H54 (cell line): Measurements from ENCODE around the gene ZNF79.
A peak's percentile ranks its signal among the peaks of the same experiment; 100 is the strongest.

Experiments
- DNase-seq: peaks from one replicate; pipeline ENCODE4 v3.0.0; 2011; ENCODE audit warnings: low spot score, mixed read lengths; ENCODE audit not compliant: insufficient read length
- FAIRE-seq: peaks from 3 replicates; lab custom pipeline; 2011; peaks lifted over from hg19 to GRCh38; lab: Jason Lieb, UNC
- POLR2A ChIP-seq: IDR thresholded peaks from 2 replicates; pipeline ENCODE4 v1.6.1; 2011; ENCODE audit warnings: low read depth, mild to moderate bottlenecking, low read length

Gene ZNF79

DNA sequence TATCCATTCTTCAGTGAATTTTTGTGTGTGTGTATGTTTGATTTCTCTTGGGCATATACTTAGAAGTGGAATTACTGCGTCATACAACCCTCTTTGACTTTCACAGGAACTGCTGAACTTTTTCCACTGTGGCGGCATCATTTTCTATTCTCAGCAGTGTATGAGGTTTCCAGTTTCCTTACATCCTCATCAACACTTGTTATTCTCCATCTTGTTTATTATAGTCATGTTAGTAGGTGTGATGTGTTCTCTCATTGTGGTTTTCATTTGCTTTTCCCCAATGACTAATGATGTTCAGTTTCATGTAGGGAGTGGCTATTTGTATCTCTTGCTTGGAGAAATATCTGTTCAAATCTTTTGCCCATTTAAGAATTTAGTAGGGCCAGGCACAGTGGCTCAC, 2.6 kb downstream of the ZNF79 start:
- DNase-seq: no peak
- TF ChIP-seq POLR2A: no peak
- no peak for FAIRE-seq

- FAIRE-seq (no peak), DNase-seq (no peak)
- no peak for TF ChIP-seq POLR2A
Observed at GRCh38 chr9:127428348-127428747, 4.2 kb downstream of the ZNF79 start.

GRCh38 chr9:127430415-127430814, 6.2 kb downstream of the ZNF79 start:
- no peak for DNase-seq
- no peak for FAIRE-seq
- TF ChIP-seq POLR2A: no peak

DNA sequence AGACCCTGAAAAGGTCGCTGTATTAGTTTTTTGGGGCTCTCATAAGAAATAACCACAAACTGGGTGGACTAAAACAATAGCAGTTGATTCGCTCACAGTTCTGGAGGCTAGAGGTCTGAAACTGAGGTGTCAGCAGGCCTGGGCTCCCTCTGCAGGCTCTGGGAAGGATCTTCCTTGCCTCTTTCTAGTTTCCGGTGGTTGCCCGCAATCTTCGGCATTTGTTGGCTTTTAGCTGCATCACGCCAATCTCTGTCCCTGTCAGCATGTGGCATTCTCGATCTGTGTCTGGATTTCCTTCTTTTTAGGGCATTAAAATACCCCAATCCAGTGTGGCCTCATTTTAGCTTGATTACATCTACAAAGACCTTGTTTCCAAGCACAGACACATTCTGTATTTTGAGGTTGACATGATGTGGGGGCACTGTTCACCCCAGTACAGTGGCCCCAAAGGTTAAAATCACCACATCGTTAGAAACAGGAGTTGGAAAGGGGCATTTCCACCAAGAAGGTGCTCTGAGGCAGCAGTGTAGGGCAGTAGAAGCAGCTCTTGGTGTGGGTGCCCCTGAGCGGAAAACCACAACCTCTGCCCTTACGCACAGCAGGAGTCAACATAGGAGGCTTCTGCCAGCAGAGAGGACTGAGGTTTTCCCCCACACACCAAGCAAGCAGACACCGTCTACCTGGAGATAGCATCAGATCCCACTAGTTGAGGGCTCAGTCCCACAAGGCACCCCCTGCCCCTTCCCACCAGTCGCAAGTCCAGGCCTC, 13.5 kb downstream of the ZNF79 start:
- no peak for TF ChIP-seq POLR2A
- no peak for DNase-seq
- no peak for FAIRE-seq

GRCh38 chr9:127438394-127438793, 14.2 kb downstream of the ZNF79 start:
- TF ChIP-seq POLR2A: no peak
- FAIRE-seq (no peak), DNase-seq (no peak)

DNA sequence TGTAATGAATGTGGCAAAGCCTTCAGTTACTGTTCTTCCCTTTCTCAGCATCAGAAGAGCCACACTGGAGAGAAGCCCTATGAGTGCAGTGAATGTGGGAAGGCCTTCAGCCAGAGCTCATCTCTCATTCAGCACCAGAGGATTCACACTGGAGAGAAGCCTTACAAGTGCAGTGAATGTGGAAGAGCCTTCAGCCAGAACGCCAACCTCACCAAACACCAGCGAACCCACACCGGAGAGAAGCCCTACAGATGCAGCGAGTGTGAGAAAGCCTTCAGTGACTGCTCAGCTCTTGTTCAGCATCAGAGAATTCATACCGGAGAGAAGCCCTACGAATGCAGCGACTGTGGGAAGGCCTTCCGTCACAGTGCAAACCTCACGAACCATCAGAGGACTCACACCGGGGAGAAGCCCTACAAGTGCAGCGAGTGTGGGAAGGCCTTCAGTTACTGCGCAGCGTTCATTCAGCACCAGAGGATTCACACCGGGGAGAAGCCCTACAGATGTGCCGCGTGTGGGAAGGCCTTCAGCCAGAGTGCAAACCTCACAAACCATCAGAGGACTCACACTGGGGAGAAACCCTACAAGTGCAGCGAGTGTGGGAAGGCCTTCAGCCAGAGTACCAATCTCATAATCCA, 20.2 kb downstream of the ZNF79 start:
- FAIRE-seq (no peak), DNase-seq (no peak)
- no peak for TF ChIP-seq POLR2A

DNA sequence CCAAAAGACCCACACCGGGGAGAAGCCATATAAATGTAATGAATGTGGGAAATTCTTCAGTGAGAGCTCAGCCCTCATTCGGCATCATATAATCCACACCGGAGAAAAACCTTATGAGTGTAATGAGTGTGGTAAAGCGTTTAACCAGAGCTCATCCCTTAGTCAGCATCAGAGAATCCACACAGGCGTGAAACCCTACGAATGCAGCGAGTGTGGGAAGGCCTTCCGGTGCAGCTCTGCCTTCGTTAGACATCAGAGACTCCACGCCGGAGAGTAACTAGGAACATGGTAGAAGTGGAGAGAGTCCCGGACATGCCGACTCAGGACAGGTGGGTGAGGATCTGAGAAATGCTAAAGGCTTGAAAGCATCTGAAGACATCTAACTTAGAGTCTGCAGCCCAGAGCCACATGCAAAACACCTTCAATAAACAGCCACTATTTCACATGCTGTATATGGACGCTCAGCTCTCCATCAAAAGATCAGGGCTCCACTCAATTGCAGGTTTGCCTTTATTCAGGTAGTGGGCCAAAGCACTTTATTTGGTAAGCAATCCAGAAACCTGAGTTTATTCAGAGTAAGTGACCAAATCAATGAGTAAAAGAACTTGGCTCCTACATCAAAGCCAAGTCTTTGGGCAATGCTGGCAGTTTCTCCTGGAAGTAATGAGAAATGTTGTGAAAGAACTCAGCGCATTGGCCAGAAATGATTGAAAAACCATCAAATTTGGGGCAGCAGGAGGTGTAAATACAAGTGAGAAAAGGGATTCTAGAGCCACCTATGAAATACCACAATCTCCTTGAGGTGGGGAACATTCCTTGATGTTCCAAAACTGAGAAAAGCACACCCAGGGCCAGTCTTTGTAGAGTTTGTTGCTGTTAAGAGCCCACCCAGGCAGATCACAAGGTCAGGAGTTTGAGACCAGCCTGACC, 21.0 kb downstream of the ZNF79 start:
- TF ChIP-seq POLR2A: peak; percentile 31
- FAIRE-seq: no peak
- no peak for DNase-seq

DNA sequence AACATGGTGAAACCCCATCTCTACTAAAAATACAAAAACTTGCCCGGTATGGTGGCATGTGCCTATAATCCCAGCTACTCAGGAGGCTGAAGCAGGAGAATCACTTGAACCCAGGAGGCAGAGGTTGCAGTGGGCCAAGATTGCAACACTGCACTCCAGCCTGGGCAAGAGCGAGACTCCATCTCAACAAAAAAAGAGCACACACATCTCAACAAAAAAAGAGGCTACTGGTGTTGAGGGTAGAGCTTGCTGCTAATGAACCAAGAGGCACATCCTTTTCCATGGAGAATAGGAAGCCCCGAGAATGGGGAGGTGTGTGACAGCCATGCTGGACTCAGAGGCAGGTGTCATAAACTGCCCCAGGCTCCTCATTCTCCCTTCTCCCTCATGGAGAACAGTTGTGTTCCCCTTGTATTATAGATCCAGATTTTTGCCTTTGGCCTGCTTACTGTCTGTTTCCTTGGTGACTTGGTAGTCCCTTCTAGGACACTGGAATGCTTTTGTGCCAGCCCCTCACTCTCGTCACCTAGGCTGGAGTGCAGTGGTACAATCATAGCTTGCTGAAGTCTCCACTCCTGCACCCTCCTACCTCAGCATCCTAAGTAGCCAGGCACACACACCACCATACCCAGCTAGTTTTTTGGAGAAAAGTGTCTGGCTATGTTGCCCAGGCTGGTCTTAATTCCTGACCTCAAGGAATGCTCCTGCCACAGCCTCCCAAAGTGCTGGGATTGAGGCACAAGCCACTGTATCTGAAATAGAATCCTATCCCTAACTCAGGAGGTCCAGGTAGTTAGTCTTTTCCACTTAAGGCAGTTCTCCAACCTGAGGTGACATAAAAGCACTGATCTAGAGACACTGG, 21.9 kb downstream of the ZNF79 start:
- FAIRE-seq (no peak), DNase-seq (no peak)
- TF ChIP-seq POLR2A: no peak

DNA sequence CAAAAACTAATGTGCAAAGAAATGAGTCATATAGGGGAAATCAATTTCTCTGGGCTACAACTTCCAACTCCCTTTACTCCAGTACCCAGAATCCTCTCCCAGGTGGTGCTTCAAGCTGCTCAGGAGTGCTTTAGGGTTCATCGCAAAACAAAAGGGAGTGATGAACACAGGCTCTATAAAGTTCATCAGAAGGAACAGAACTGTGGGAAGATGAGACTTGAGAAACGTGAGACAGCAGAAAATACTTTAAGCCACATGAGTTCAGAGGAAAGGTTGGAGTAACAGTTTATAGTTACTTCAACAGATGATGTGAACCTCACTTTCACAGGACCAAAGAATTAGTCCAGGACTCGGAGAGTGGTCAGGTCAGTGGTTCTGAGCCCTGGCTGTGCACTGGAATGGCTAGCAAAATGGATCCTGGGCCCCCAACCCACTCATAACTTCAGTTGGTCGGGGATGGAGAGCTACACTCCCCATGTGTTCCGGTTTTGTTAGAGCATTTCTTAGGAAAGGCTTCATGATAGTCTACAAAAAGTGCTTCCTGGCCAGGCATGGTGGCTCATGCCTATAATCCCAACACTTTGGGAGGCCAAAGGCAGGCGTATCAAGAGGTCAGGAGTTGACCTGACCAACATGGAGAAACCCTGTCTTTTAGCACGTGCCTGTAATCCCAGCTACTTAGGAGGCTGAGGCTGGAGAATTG, 22.7 kb downstream of the ZNF79 start:
- no peak for TF ChIP-seq POLR2A

GRCh38 chr9:127447416-127448111, 23.4 kb downstream of the ZNF79 start:
- no peak for TF ChIP-seq POLR2A

More for the DNA sequence above, 22.7 kb downstream of the ZNF79 start:
- FAIRE-seq (no peak), DNase-seq (no peak)

GRCh38 chr9:127448112-127448805, 24.1 kb downstream of the ZNF79 start:
- FAIRE-seq (no peak), DNase-seq (no peak)
- no peak for TF ChIP-seq POLR2A

More at GRCh38 chr9:127447416-127448111, 23.4 kb downstream of the ZNF79 start:
- FAIRE-seq: no peak
- DNase-seq: no peak
